ENCODE results near the gene PGAM4.

- no peak for TF ChIP-seq CTCF (IDR thresholded peaks at IDR 0.05)
- no peak for TF ChIP-seq JUND (IDR thresholded peaks at IDR 0.05)
- TF ChIP-seq TAF1 (IDR thresholded peaks at IDR 0.05; ENCODE audit: borderline replicate concordance, low read depth, low read length): no peak
- TF ChIP-seq MAX (IDR thresholded peaks at IDR 0.05; ENCODE audit: low read depth): no peak
- TF ChIP-seq YY1 (IDR thresholded peaks at IDR 0.05; ENCODE audit: low read depth): no peak
- no peak for TF ChIP-seq TCF12 (IDR thresholded peaks at IDR 0.05)
- TF ChIP-seq TEAD4 (IDR thresholded peaks at IDR 0.05; ENCODE audit: borderline replicate concordance, insufficient read depth): no peak
- TF ChIP-seq SIN3A (IDR thresholded peaks at IDR 0.05; ENCODE audit: borderline replicate concordance, low read depth, low read length): no peak
- TF ChIP-seq CHD2 (IDR thresholded peaks at IDR 0.05; ENCODE audit: low read length, partially characterized antibody): no peak
- TF ChIP-seq RFX5 (IDR thresholded peaks at IDR 0.05; ENCODE audit: low read length): no peak
- TF ChIP-seq USF2 (IDR thresholded peaks at IDR 0.05; ENCODE audit: borderline replicate concordance, low read depth, low read length): no peak
- TF ChIP-seq RXRA (IDR thresholded peaks at IDR 0.05; ENCODE audit: borderline replicate concordance, low read depth): no peak
- TF ChIP-seq EP300 (IDR thresholded peaks at IDR 0.05; ENCODE audit: borderline replicate concordance in 1 of 2, low read depth in 1 of 2, low read length in 1 of 2): no peak
Observed at GRCh38 chrX:77937291-77937690, 32.1 kb downstream of the PGAM4 start.
